GM20431 (cell line): Measurements from ENCODE around the gene CSF1R.
"Not testable (repeated sequence)": the region's sequence is repeated elsewhere in the genome, so short reads cannot be mapped to it uniquely, and the experiment has no call there.

Experiments
- in situ Hi-C: fragments of 300-500 bp; cut with MseI, MboI; formaldehyde crosslinking; loops from one replicate; pipeline ENCODE4 v1.15.0; 2020; ENCODE audit warnings: low sequenced_read_pairs; ENCODE audit not compliant: unreplicated experiment

The CSF1R gene

DNA sequence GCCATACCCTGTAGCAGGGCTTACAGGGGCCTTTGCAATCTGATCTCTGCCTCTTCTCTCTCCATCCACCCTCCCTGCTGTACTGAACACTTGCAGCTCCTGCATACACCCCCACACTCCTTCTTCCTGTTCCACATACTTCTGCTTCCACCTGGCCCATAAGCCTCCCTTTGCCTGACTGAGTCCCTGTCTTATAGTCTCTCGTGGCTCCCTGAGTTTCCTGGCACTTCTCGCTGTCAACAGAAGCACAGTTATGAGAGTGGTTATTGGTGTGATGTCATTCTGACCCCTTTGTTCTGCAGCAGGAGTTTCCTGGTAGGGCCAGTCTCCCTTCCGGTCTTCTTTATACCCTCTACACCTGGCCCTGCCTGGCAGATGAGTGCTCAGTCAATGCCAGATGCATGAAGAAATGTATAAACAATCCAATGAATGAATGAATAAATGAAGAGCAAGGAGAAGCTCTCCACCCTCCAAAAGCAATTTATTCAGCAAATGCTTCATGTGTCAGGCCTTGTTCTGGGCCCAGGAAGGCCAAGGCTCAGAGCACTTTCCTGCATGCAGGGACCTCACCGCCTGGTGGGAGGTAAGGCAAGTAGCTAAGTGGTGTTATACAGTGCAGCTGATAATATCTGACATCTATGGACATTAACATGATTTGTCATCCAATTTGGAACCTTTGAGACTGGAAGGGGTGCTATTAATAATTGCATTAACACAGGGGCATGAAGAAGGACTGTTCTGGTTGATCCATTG is 20.5 kb upstream of the CSF1R start:
- in situ Hi-C loops, result no loop called here

DNA sequence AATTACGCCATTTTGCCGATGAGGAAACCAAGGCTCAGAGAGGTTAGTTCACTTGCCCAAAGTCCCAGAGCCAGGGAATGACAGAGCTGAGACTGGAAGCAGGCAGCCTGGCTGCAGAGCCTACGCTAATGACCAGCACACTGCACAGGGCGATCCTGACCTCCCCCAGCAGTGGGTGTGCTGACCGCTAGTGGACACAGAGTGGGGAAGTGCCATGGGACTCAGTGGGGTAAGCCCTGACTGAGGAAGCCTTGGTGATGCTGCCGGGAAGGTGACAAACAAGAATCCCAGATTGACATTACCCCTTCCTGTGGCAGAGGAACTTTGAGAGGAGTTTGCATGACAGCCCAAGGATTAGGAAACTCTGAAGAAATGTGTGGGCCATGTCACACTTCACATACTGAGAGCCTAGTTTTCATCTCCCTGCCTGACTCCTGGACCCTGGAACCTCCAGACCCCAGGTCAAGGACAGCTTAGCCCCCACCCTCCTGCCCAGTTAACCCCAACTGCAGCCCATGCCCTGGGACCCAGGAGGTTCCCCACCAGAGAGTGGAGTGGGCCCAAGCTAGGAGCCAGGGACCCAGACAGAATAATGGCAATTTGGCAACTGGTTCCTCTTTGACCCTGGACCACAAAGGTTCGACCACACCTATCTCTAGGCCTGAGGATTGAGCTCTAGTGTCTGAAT is 19.7 kb upstream of the CSF1R start:
- in situ Hi-C loops, result no loop called here

DNA sequence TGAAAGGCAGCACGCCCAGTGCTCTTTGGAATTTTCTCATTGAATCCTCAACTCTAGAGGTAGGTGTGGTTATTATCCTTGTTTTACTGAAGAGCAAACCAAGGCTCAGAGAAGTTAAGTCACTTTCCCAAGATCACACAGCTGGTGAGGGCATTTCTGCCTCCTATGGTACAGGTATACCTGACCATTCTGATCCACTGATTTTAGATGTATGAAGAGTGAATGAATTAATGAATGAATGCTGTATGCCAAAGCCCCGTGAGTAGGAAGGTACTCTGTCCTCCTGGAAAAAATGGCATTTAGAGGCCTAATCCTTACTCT is 18.2 kb upstream of the CSF1R start:
- in situ Hi-C loops, result no loop called here

DNA sequence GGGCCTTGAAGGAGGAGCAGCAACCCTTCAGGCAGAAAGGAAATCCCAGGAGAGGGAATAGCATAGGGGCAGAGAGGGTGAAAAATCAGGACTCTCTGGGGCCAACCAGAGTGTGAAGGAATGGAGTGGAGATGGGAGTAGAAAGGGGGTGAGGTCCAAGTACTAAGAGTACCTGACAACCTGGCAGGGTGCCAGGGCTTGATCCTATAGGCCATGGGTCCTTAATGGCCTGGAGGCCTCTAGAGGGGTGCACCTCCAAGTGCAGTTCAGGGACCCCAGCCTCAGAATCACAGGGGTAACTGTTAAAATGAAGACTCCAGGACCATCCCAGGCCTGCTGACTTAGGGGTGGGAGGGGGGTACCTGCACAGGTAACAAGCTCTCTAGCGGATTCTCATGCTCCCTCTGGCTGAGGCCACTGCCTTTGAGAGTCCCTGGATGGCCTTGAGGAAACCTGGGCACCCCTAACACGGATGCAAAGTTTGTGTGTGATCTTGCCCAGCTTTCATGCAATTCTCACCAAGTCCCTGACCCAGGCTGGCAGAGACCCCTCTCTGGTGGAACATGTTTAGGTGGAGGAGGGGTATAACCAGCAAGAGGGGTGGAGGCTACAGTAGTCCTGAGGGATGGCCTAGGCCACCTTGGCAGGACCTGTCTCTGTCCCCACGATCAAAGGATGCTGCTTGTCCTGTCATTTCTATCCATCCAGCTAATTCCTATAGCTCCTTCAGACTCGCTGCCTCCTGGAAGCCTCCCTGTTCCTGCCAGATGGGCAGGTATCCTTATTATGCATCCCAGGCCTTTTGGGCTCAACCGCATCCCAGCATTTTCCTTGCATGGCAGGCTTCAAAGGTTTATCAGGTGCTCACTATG is 17.6 kb upstream of the CSF1R start:
- in situ Hi-C loops, result no loop called here

DNA sequence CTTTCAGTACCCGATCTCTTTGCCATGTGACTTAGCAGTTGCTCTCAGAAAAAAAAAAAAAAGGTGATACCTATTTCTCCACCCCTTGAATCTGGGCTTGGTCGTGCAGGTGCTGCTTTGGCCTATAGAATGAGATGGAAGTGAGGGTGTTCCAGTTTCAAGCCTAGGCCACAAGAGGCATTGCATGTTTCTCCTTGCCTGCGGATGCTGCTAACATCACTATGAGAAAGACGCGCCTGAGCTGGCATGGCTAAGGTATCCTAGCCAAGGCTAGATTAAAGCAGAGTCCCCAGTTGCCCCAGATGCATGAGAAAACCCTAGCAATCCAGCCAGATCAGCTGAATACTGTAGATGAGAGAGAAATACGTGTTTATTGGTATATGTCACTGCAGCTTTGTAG is 14.7 kb upstream of the CSF1R start:
- in situ Hi-C loops, result no loop called here

DNA sequence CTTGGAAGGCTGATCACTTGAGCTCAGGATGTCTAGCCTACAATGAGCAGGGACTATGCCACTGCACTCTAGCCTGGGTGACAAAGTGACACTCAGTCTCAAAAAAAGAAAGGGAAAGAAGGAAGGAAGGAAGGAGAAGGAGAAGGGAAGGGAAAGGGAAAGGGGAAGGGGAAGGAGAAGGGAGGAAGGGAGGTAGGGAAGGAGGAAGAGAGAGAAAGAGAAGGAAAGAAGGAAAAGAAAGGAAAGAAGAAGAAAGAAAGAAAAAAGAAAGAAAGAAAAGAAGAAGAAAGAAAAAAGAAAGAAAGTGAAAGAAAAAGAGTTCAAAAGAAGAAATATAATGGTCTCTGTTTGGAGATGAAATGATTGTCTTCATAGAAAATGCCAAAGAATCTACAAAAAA is 10.8 kb upstream of the CSF1R start:
- in situ Hi-C loops, result no loop called here

DNA sequence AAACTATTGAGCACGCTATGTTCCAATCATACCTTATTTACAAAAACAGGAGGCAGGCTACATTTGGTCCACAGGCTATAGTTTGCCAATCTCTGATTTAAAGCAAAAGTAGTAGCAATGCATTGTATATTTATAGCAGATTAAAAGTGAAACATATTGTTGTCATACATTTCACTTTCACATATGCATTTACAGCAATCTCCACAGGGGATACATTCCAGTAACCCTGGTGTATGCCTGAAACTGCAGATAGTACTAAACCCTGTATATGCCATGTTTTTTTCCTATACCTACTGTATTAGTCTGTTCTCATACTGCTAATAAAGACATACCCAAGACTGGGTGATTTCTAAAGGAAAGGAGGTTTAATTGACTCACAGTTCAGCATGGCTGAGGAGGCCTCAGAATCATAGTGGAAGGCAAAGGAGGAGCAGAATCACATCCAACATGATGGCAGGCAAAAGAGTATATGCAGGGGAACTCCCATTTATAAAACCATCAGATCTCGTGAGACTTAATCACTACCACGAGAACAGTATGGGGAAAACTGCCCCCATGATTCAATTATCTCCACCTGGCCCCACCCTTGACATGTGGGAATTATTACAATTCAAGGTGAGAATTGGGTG is 5.9 kb upstream of the CSF1R start:
- in situ Hi-C loops, result no loop called here

DNA sequence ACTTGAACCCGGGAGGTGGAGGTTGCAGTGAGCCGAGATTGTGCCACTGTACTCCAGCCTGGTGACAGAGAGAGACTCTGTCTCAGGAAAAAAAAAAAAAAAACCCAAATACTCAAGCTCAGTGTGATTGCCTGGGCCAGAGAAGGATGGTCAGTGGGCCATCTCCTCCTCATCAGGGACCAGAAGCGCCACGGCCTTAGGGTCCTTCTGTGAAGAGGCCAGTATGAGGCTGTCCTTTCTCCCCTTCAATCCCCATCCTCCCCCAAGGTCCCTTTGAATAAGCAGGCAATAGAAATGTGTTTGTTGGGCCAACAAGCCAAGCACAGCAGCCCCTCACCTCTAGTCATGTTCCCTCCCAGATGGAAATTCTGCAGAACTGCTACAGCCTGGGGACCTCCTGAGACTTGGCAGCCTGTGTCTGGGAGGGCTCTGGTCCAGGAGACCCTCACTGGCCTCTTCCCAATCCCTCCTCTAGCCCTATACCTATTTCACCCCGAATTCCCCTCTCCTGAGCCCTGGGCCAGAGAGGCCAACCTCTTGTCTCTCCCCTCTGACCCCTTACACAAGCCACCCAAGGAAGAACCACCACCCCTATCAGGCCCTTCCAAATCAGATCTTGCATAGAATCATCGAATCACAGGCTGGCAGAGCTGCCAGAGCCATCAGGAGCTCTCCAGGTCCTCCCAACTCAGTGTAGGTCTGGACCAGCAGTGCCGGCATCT is 1.0 kb downstream of the CSF1R start:
- in situ Hi-C loops, result no loop called here

DNA sequence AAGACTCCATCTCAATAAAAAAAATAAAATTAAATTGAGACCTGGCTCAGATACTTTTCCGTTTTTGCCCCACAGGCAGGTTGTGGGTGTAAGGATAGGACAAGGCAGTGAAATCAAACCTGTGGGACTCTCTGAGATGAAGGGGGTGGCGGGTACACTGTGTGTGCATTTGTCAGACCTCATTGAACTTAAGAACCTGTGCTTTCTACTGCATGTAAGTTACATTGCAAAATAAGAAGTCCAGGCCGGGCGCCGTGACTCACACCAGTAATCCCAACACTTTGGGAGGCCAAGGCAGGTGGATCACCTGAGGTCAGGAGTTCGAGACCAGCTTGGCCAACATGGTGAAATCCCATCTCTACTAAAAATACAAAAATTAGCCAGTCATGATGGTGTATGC is 1.6 kb downstream of the CSF1R start:
- in situ Hi-C loops, result not testable (repeated sequence)

DNA sequence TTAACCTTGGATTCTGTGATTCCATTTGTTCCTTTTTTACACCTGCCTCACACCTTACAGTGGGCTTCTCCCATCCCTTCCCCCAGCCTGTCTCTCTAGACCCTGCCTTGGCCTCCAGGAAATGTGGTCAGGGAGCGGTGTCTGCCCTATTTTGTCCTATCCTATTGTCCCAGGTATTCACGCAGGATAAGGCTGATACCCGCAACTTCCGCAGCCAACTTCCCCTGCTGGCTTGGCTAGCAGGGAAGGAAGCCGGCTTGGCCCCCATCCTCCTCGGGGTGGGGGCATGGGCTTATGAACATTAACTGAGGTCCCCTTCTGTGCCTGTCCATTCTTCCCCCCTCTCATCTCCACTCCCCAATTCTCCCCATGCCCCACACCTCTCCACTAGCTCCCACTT is 3.5 kb downstream of the CSF1R start:
- in situ Hi-C loops, result no loop called here

DNA sequence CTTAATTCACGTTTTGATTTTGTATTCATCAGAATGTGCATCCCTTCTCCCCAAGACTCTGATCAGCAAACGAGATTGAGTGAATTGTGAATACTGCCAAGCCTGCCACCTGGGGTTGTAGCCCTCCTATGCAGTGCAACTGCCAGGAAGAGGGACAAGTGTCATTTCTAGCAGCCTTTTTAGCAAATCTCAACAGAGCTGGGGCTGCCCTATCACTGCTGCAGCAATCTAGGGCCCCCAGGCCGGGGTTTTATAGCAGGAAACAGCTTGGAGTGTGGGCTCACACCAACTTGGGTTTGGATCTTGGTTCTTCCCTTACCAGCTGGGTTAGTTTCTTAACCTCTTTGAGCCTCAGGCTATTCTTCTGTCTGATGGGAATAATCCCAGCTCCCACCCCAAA is 4.0 kb downstream of the CSF1R start:
- in situ Hi-C loops, result no loop called here

DNA sequence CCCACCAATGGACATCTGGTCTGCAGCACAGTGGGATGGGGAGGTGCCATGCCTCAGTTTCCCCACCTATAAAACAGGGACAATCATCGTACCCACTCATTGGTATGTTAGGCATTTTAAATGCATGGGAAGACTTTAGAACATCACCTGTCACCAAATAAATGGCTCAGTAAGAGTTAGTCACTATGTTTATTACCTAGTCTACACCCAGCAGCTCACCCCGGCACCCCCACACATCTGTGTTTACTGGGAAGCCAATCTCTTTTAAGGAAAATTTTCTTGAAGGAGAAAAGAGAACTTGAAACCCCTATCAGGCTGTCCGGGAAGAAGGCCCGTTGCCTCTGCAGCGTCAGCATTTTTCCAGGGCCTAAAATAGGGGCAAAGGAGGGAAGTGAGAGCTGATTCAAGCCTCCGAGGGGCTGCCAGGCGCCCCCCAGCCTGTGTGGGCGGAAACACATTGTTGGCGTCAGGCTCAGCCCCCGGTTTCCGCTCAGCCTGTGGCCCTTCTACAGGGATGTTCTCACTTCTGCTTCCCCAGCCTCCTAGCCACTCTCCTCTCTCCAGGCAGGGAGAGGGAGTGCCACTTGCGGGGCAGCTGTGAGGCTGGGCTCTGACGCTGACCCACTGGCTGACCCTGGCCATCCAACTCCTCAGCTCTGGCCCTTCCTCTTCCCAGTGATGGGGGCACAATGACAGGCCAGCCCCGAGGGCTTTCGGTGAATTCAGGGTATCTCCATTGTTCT is 4.6 kb downstream of the CSF1R start:
- in situ Hi-C loops, result no loop called here

DNA sequence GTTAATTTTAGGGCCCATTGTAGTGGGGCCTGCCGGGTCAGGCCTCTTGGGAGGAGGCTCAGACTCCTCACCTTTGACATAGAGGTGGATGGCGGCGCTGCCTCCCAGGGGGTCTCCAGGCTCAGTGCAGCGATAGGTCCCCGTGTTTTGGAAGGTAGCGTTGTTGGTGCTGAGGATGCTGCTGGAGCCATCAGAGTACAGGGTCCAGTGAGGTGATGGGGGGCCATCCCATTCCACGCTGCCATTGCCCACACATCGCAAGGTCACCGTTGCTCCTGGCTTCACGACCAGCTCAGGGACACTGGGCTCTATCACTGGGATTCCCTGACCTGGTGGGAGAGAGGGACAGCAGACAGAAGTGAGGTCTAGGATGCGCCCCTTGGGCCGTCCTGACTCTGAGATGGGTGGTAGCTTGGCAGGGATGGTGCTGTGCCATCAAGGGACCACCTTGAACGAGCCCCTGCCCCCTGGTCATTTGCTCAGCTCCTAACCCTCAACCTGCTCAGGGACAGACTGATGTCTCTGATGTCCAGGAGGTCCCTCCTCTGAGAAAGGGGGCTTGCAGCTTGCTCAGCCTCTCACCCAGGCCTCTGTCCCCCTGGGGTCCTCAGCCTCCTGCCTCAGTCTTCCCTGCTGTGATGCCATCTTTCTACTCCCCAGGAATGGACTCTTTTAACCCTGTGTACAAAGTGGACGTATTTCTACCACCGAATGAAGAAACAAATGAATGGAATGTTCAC is 5.5 kb downstream of the CSF1R start:
- in situ Hi-C loops, result no loop called here

DNA sequence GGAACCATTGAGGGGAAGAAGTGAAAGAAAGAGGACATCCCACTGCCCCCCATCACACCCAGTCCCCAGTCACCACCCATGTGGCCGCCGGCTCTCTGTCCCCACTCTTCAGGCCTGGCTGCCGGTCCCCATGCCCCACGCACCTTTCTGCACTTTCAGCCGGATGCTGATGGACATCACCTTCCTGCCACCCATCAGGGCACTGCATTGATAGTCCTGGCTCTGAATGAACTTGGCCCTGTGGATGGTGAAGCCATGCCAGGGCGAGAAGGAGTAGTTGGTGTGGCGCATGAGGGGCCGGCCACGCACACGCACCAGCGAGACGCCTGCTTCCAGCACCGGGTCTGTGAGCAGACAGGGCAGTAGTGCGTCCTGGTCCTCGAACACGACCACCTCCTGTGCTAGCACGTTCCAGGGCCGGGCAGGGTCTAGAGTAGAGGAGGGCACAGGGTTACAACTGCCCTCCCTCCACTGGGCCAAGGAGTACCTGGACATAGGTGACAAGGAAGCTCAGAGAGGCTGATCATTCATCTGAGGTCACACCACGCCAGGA is 6.4 kb downstream of the CSF1R start:
- in situ Hi-C loops, result loop anchor here (10.0 kb wide), 1 partner anchor 45 kb away; no protein-coding TSS in a partner anchor

DNA sequence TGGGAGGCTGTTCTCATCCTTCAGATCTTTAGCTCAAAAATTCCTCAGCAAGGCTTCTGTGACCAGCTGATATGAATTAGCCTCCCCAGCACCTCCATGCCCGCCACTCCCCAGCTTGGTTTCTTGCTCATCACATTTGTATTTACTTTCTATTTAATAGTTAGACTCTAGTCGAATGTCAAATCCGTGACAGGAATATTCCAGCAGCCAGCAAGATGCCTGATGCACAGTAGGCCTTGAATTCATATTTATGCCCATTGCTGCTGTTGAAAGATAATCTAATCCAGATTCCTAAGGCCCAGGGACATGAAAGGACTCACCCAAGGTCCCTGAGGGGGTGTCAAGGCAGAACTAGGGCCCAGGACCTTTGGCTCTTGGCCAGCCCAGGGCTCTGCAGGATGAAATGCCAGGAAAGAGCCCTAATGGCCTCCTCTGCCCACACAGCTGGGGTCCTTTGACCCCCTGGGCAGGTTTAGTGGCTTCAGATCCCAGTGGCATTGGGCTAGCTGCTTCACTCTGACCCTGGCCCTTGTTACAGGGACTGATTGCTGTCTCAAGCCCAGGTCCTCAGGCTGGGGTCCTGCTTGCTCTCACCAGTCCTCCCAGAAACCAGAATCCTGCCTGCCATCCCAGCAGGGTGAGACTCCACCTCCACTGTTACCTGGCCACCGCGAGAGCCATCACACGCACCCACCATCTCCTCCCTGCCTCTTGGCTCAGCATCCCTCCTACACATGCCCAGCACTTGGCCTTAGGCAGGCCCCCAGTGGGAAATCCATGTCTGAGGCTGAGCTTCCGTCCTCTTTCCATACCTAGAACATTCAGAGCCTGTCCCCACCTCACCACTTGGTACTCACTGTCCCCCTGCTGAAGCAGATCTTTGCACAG is 7.3 kb downstream of the CSF1R start:
- in situ Hi-C loops, result loop anchor here (10.0 kb wide), 1 partner anchor 46 kb away; no protein-coding TSS in a partner anchor

DNA sequence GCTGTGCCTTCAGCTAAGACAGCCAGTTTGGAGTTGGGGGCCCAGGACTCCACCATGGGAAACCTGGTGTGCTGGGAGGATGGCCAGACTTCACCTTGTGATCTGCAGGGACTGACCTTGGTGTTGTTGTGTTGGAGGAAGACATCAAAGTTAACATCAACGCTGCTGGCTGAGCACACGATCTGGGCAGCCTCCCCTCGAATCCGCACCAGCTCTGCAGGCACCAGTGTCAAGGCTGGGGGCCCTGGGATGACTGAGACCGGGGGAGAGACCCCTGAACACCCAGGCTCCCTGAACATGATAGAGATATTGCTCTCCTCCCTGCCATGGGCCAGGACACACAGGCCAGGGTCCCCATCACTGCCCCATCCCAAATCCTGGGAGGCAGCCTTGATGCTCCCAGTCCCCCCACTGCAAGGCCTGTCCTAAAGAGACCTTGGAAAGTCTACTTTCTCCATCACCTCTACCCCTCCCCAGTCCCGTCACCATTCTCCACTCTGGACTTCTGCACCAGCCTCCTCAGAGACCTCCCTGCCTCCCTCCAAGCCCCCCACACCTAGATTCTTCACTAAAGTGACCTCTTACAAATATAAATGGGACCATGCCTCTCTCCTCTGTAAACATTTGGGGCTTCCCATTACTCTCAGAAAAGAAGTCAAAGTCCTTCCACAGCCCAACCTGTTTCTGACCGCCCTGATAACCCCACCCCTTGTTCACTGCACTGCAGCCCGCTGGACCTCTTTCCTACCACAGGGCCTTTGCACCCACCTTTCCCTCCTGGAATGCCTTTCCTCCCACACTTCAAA is 8.2 kb downstream of the CSF1R start:
- in situ Hi-C loops, result loop anchor here (10.0 kb wide), 1 partner anchor 47 kb away; no protein-coding TSS in a partner anchor
